ENCODE data around the gene RAB10. TPM values are rescaled to one million over a fixed set of nuclear protein-coding genes. Genes with fewer than 3 reads are reported as not detected.

RAB10 gene
- total and polyA plus RNA-seq, 8 donors, result 101 to 175 (median 127) TPM

DNA sequence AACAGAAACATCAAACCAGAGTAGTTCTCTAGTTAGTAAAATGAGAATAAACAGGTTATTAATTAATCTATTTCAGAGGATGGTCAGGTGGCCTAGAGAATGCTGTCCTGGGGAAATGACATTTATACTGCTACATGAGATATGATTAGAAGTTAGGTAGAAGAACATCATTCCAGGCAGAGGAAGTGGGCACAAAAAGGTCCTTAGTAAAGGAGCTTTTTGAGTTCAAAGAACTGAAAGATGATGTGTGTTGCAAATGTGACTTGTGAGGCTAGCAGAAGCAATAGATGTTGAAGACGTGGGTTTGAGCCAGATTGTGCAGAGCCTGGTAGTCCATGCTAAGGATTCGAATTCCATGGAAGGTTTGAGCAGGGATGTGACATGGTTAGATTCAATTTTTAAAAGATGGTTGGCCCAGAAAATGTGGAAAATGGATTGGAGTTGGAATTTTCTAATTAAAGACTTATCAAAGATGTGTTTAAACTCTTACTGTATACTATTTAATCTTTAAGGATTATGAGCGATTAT, 34.2 kb downstream of the RAB10 start:
- DNase-seq (no peak), ATAC-seq (no peak)
- Histone ChIP-seq H3K27ac (peak overlapping the region; percentile 17 to 77), H3K27me3 (no peaks in the 10 kb centered on the region), H3K4me3 (no peak overlapping the region), H3K36me3 (peaks cover 0 to 9% of the 10 kb centered on the region in 2 donors), H3K9me3 (no peaks in the 10 kb centered on the region), H3K4me1 (peaks cover 5 to 90% of the 10 kb centered on the region in 2 donors)
- intact Hi-C loops (cut with DNase I), result no loop called here
- TF ChIP-seq, protein P1, sequence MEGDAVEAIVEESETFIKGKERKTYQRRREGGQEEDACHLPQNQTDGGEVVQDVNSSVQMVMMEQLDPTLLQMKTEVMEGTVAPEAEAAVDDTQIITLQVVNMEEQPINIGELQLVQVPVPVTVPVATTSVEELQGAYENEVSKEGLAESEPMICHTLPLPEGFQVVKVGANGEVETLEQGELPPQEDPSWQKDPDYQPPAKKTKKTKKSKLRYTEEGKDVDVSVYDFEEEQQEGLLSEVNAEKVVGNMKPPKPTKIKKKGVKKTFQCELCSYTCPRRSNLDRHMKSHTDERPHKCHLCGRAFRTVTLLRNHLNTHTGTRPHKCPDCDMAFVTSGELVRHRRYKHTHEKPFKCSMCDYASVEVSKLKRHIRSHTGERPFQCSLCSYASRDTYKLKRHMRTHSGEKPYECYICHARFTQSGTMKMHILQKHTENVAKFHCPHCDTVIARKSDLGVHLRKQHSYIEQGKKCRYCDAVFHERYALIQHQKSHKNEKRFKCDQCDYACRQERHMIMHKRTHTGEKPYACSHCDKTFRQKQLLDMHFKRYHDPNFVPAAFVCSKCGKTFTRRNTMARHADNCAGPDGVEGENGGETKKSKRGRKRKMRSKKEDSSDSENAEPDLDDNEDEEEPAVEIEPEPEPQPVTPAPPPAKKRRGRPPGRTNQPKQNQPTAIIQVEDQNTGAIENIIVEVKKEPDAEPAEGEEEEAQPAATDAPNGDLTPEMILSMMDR (IDR thresholded peaks at IDR 0.05), result no peak

DNA sequence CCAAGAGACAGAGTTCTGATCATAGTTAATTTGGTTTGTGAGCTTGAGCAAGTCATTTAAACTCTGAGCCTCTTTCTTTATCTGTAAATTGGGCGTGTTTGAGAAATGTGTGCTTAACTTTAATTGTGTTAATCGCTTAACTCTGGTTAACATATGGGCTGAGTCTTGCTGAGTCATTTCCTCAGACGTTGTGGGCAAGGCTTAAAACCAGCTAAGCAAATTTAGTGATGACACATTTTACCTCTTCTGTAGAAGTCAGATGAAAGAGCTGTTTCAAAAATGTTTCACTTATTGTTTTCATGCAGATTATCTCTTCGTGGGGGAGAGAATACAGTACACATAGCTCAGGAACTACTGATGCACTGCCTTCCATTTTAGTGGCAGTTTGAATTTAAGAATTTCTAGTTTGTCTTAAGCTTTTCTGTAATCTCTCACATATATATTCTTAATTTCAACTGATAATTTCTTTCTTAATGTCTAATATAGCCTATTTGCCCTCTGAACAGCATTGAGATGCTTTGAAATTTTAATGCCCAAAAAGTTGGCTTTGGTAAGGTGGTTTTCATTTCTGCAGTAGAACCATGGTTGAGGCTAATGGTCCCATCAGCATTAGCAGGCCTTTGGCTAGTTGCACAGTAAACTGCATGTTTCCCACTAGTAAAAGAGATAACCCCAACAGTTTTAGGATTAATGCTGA, 34.9 kb downstream of the RAB10 start:
- Histone ChIP-seq H3K27ac (peak overlapping the region; percentile 17 to 77), H3K9me3 (no peaks in the 10 kb centered on the region), H3K4me3 (no peak overlapping the region), H3K36me3 (peaks cover 0 to 7% of the 10 kb centered on the region in 2 donors), H3K27me3 (no peaks in the 10 kb centered on the region), H3K4me1 (peaks cover 5 to 90% of the 10 kb centered on the region in 2 donors)
- intact Hi-C loops (cut with DNase I), result no loop called here
- DNase-seq, result no peak
- ATAC-seq, result peak; percentile 79
- TF ChIP-seq, protein P1 (IDR thresholded peaks at IDR 0.05), result no peak

DNA sequence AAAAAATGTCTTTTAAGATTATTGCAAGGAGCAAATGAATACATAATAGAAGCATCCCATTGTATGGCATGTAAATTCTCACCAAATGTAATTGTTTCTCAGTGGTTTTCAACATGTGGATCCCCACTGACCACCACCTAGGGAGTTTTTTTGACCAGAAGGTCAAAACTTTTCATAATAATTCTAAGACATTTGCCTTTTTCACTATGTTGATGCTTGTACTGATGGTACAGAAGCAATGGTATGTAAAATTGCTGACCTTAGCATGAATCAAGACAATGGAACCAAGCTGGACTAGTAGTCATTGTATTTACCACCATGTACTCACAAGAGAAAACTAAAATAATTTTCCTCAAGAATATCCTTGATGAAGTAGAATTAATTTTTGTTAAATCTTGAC, 36.8 kb downstream of the RAB10 start:
- intact Hi-C loops (cut with DNase I), result no loop called here
- H3K9me3 ChIP-seq, result no peaks in the 10 kb centered on the region
- no peak overlapping the region for H3K4me3 ChIP-seq
- peaks cover 0 to 4% of the 10 kb centered on the region in 2 donors for H3K36me3 ChIP-seq
- DNase-seq (no peak), ATAC-seq (no peak)
- peaks cover 5 to 95% of the 10 kb centered on the region in 2 donors for H3K4me1 ChIP-seq
- H3K27me3 ChIP-seq, result no peaks in the 10 kb centered on the region
- TF ChIP-seq, protein P1 (IDR thresholded peaks at IDR 0.05), result no peak
- no peak overlapping the region for H3K27ac ChIP-seq

DNA sequence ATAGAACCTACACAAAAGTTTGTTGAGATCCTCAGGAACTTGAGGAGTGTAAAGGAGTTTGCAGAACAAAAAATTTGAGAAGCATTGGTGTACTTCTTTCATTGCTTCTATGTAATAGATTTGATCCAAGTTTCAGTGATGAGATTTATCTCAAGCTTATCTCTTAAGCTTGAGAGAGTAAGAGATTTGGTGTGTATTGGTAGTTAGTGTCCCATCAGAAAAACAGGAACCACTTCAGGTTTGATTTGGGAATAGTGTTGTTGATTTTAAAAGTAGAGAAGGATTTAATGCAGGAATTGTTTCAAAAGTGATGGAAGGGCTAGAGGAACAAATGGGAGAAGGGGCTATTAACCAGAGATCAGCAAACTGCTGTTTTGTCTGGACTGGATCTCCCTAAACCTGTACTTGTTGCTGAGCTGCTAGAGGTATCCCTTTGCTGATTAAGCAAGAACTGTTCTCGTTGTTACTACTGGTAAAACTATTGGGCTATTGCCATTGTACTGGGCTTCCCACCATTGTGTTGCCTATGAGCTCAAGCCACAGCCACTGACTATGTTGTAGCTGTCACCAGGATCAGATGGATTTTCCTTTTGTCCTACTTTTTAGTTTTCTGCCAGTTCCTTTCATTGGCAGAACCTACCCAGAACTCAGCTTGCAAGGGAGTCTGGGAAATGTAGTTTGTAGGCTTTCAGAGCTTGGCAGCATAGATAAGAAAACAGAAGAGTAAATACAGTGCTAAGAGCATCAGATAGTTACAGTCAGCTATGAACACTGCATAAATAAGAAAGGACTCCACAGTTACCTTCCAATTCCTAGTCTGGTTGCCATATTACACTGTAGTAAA, 39.3 kb downstream of the RAB10 start:
- Histone ChIP-seq H3K4me1 (peaks cover 5 to 81% of the 10 kb centered on the region in 2 donors), H3K9me3 (no peaks in the 10 kb centered on the region), H3K27me3 (no peaks in the 10 kb centered on the region), H3K4me3 (no peak overlapping the region), H3K36me3 (no peaks in the 10 kb centered on the region), H3K27ac (no peak overlapping the region)
- peak; percentile 21 for ATAC-seq
- TF ChIP-seq, protein P1 (IDR thresholded peaks at IDR 0.05), result no peak
- intact Hi-C loops (cut with DNase I), result no loop called here
- peak in 1 of 4 donors; percentile 3 for DNase-seq

DNA sequence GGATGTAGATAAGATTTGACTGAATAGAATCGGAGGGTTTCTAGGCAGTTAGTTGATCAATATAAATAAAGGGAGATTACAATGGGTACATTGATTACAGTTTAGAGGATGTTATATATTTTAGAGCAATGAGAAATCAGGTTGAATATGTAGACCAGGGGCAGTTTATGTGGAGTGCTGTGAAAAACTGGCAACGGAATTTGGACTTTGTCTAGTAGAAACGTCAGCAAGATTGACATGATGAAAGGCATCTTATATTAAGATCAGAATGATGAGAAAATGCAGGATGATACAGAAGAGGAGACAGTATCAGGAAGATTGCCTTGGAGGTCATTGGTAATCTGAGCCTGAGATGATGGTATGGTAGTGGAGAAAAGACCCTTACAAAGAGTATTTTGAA, 39.9 kb downstream of the RAB10 start:
- ATAC-seq (no peak), DNase-seq (no peak)
- TF ChIP-seq, protein P1 (IDR thresholded peaks at IDR 0.05), result no peak
- Histone ChIP-seq H3K9me3 (no peaks in the 10 kb centered on the region), H3K4me3 (no peak overlapping the region), H3K27ac (no peak overlapping the region), H3K4me1 (peaks cover 5 to 75% of the 10 kb centered on the region in 2 donors), H3K36me3 (no peaks in the 10 kb centered on the region), H3K27me3 (no peaks in the 10 kb centered on the region)
- intact Hi-C loops (cut with DNase I), result no loop called here
